ENCODE measurements around the gene SGCD.

The SGCD gene

DNA sequence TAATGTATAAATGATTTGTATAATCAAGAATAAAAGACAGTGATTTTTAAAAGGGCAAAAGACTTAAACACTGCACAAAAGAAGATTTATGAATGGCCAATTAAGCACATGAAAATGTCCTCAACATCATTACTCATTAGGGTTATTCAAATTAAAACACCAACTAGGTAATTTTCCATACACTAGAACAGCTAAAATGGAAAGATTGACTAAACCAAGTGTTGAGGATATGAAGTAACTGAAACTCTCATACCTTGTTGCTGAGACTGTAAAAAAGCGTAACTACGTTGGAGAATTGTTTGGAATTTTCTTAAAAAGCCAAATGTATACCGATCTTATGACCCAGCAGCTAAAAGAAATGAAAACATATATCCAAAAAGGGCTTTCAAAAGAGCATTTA, 144.9 kb downstream of the SGCD start:
- DNase-seq = no peak

DNA sequence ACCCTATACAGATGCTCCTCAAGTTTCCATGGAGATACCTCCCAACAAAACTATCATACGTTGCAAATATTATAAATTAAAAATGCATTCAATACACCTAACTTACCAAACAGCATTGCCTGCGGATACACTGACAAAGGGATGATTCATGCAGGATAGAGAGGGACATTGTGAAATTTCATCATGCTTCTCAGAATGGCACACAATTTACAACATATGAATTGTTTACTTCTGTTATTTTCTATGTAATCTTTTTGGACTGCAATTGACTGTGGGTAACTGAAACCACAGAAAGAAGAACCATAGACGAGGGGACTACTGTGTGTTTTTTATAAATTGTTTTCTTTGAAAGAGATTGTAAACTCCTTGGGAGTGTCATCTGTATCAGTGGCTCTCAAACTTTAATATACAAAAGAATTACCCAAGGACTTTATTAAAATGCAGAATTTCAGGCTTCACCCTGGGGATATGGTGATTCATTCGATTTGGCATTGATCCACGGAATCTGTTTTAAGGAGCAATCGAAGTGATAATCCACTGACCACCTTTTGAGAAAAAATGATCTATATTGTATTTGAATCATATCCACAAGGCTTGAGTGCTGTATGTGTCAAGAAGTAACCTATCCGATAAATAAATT, 146.4 kb downstream of the SGCD start:
- DNase-seq = peak; percentile 4

DNA sequence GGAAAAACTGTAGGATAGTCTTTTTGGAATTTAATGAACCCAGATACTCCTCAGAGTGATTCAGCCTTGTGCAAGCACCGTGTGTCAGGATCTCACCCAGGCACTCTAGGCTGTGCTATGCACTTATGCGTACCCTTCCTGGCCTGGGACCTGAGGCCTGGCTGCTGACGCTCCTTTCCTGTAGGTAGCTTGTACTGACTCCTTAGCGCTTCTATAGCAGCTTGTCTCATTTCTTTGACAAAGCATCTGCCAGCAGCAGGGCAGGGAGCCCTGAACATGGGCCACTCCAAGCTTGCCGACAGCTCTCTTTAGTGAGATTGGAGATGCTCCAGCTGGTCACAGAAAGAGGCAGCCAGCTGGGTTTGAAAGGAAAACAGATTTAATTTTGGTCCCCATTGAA, 147.3 kb downstream of the SGCD start:
- peak; percentile 89 for DNase-seq

DNA sequence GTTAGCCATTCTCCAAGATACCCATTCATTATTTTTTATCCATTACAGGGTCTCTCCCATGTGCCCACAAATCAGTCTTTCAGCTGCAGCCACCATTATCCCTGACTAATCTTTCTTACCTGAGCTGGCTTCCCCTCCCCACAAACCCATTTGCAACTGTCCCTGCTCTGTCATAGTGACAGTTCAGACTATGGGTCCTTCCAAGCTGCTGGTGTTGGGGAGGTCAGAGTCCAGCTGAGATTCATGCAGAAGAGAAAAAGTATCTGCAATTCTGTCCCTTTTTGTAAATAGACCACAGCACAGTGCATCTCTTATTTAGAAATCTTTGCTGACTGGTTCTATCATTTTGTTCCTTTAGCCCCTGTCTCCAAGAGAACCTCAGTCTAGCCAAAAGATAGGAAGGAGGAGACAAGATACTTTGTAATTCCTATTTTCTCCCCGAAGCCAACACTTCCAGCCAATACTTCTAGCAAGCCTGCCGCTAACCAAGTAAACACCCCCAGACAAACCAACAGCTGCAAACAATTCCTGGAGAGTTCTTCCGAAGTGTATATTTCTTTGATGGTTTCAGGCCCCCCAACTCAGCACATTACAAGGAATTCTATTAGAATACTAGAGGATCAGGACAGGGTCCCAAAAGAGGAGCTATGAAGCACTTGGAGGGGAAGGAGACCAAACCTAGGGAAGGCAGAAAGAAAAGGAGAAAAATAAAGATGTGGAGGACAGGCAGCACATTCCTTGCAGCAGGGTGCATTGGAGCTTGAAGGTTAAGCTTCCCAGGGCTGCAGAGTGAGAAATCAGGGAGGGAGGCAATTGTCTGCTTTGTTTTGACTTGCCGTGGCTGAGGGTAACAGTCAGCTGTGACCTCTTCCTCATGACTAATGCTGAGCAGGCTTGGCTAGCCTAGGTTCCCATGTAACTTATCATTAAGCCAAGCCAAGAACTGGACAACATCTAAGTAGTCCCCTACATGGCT, 148.5 kb downstream of the SGCD start:
- DNase-seq = peak; percentile 4

DNA sequence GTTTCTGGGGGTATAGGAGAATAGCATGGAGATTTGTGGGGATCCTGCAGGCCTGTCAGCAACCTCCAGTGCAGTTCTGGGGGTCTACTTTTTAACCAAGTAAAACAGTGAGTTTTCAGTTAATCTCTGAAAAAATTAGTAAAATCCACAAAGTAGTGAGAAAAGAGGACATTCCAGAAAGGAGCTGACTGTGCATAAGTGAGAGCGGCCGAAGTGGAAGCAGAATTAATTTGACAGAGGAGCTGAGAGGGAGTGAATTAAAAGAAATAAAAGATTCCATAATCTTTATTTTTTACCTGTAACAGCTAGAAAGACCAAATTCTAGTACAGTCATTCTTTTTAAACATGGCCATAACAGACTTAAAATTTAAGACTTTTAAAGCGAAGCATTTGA, 149.2 kb downstream of the SGCD start:
- DNase-seq = no peak

DNA sequence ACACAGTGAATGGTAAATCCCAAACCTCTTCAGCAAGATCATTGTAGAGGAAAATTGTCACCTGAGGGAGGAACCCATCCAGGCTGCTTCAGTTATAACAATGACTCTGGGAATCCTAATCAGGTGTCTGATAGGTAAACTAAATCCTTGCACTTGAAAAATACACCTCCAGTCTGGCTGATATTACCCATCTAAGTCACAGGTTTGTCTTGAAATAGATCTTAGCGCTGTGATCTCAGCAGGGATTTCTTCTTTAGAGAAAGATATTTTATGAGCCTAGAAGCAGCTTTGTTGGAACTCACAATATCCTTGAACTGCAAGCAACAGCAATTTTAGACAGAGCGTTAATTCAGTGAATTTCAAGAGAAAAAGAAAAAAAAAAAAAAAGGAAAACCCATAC, 149.7 kb downstream of the SGCD start:
- no peak for DNase-seq

DNA sequence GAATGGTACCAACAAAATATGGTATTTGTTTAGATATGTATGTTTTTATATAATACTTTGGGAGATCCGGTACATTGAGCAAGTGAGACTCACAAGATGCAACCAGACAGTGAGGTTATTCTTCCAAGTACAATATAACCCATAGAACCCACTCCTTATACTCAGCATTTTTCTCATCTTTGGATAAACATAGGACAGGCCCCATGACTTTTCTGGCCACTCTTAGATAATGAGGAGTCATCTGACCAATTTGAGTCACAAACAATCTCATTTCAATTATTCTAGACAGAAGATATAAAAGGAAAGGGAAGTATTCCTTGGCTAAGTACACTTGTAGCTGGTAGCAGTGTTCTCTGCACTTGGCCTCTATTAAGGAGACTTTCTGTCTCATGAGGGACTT, 150.2 kb downstream of the SGCD start:
- no peak for DNase-seq

DNA sequence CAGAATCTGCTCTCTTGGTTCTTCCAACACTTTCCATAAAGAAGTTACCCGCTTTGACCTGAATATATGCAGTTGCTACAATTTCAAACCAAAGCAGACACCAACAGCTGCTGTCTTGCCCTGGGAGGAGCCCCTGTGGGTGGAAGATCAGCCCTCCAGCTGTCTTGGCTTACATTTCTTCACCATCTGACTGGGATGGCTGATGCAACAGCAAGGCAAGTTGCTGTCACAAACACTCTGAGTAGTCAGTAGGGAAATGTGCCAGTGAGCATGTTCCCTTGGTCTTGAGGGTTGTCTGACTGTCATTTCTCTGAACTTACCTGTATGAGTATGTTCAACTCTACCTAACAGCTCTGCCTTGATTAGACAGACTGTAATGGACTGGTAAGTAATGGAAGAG, 152.9 kb downstream of the SGCD start:
- DNase-seq = peak; percentile 38

DNA sequence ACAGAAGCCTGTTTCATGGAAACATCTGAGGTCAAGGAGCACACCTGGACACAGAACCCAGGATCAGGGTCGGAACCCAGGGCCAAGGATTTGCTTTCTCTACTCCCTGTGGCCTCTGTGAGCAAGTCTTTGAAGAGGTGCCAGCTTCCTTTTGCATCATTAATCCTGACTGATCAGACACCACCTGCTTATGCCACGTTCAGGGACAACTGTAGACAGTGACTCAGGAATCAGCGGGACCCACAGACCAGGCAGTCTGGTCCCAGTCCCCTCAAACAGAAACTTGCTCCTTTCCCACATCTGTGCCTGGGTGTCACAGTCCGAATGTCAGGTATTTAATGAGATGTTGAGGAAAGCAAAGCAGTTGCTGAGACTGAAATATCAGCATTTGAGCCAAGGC, 154.8 kb downstream of the SGCD start:
- peak; percentile 46 for DNase-seq

DNA sequence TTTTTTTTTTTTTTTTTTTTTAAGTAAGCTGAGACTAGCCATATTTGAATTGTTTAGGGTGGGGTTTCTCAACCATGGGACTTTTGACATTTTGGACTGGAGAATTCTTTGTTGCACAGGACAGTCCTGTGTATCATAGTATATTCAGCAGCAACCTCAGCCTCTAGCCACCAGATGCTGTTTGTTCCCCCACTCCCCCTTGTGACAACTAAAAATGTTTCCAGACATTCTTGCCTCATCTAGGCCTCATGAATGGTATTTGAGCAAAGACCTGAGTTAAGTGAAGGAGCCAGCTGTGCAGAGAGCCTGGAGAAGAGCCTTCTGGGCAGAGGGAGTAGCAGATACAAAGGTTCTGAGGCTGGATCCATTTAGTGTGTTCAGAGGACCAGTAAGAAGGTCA, 155.9 kb downstream of the SGCD start:
- no peak for DNase-seq

DNA sequence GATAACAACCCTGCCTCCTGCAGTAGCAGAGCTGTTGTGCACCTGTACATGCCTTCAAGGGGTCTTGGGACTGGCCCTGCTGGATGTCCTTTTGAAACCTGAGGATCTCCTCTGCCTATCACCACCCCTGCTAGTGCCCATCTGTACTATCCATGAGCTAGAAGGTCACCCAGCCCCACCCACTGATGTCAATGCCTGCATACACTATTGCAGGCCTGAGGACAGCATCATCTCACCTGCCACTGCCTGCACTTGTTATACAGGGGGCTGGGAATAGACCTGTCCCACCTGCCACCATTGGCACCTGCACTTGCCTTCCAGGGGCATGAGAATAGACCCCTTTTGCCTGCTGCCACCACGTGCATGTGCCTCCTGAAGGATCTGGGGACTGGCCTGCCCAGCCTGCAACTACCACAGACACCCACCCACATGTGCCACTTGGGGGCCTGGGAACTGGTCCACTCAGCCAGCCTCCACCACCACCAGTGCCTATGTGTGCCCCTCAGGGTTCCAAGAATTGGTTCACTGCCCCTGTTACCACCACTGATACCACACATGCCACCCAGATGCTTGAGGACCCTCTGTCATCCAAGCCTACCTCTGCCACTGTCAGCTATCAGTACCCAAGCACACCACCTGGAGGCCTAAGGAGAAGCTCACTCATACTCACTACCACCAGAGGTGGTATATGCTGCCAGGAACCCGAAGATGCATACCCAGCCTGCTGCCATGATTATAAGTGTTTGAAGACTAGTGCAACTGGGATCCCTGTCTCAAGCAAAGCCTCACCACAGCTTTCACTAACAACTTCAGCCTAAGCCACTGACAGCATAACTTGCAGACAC, 159.7 kb downstream of the SGCD start:
- DNase-seq = no peak

DNA sequence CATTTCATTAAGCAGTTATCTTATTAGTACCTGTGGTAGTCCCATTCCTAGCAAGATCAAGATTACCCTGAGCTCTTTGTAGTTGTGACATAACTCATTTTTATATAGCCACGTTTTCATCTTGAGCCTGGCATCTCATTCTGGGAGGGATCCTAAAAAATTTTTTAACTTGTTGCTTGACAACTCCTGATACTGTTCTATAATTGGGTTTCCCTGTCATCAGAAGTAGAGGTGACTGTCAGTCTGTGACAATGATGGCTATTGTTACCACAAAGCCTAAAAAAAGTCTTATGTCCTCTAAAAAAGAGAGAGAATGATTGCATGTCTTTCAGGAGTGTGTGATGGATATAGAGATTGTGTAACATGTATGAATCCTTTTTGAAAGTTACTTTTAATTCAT, 164.8 kb downstream of the SGCD start:
- no peak for DNase-seq

DNA sequence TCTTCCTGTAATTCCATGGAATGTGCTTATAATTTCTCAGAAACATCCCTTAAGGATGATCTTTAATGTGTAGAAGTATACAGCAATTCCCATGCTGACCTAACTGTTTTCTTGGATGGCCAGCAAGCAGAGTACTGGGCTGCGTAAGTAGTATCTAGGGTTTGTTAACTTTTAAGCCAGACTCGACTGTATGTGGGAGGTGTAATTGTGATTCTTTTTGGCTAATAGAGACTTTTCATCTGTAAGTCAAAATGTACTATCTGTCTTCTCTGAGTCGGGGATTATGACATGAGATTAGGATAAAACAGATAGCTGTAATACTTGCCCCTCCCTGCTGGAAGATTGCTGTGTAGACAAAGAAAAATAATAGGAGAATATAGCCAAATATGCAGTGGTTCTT, 169.3 kb downstream of the SGCD start:
- no peak for DNase-seq

DNA sequence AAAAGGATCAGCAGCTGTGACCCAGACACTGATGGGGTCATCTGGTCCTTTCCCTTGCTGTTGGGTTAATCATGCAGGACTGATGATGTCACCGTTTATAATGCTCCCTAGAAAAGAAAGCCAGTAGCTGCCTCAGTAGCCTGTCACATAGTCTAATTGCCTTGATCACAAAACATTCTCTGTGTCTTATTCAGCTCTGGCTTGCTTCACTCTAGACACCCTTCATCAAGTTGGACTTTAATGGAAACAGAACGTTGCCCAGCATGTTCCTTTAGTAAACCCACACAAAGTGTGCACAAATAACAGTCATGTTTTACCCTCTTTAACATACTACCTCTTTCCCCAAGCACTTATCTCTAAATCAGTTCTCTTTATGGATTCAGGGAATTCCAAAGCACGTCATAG, 170.8 kb downstream of the SGCD start:
- no peak for DNase-seq

DNA sequence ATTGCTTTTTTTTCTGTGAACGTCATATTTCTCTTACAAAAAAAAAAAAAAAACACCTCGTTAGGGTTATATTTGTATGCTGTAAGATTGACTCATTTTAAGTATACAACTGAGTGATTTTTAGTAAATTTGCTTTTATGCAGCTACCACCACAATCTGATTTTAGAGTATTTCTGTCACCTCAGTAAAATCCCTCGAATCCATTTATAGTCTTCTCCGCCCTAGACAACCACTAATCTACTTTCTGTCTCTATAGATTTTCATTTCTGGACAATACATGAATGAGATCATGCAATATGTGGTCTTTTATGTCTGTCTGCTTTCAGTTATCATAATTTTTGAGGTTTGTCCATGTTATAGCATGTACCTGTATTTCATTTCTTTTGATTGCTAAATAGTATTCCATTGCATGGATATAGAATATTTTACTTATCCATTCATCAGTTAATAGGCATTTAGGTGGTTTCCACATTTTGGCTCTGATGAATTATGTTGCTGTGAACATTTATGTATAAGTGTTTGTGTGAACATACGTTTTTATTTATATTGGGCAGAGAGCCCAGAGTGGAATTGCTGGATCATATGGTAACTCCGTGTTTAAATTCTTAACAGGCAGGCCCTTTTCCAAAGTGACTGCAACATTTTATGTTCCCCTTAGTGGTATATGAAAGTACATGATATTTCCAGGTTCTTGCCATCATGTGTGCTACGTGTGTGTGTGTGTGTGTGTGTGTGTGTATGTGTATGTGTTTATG, 171.4 kb downstream of the SGCD start:
- DNase-seq = no peak

DNA sequence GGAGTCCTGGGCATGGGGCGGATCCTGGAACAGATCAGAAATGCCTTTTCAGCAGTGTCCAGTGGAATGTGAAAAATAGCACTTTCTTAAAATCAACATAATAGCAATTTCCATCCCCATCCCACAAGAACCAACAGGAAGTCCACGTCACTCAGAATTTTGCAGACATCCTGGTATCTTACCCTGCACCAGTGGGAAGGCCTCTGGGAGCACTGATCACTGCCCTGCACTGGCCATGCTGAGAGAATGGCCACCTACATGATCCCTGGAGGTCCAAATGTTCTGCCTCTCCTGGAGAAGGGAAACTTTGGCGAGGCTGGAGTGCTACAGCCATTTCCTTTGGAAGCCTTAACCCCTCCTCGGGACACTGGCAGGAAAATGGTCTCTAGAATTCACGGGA, 173.8 kb downstream of the SGCD start:
- DNase-seq = no peak

DNA sequence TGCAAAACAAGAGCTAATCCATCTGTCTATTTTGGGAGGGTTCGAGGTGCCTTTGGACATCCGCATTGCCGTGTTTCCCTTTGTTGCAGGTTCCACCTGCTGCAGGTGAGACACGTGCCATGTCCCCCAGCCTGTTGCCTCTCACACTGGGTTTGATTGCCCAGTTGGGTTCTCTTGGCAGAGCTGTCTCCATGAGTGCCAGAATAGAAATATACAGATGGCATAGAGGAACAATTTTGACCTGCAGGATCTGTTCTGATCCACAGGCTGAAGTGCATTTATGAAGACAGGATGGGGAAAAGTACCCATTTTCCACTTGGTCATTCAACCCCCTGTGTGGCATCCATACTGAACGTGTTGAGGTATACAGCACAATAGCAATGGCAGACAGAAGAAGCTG, 178.1 kb downstream of the SGCD start:
- DNase-seq = no peak

DNA sequence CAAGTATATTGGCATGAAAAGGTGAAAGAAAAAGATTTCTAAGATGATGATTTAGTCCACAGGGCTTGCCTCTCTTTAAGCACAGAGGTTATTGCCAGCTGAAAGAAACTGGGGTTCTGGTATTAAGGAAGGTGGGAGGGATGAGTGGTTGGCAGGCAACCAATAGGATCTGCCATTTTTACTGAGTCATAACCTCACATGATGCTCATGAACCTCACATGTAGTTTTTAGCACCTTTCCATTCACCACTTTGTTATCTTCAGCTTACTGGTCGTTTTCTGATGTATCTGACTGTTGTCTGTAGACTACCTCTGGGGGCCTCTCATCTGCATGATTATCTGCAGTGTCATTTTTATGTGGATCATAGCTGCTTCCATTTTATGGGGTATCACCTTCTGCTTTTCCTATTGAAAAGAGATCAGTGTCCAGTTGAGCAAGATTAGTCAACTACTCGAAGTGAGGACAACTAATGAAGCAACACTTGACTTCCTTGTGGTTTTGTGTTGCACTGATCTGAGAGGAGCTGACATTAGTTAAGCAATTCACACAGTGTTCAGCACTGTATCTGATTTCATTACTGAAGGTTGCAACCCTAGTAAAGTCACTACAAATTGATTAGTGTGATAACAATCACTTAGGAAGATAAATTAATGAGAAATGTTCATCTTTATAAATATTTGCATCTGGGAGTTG, 186.3 kb downstream of the SGCD start:
- no peak for DNase-seq

DNA sequence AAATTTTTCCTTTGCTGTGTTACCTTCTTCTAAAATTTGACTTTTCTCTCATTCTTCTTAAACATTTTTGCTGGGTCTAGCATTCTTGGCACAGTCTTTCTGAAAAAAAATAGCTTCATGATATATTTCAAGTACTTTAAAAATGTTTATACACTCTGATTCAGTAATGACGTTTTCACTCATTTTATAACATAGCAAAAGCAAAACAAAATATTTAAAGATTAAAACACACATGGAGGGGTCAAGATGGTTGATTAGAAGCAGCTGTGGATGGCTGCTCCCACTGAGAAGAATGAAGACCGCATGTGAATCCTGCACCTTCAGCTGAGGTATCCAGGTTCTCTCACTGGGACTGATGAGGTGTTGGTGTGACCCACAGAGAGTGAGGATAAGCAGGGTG, 188.2 kb downstream of the SGCD start:
- no peak for DNase-seq

DNA sequence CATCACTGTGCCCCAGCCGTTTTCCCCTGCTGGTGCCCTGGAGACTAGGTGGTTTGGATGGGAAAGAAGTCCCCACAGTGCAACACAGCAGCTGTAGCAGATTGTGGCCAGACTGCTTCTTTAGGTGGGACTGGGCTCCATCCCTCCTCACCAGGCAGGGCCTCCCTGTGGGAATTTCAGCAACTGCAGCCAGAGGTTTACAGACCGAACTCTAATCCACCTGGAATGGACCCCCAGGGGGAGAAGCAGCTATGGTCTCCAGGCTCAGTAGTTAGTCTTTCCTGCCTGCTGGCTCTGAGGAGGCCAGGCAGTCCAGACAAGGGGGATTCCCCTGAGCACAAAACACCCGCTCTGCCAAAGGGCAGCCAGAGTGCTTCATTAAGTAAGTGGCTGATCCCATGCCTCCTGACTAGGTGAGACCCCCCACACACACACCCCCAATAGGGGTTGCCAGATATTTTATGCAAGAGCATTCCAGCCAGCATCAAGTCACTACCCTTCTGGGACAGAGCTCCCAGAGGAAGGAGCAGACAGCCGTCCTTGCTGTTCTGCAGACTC, 188.9 kb downstream of the SGCD start:
- DNase-seq = no peak

DNA sequence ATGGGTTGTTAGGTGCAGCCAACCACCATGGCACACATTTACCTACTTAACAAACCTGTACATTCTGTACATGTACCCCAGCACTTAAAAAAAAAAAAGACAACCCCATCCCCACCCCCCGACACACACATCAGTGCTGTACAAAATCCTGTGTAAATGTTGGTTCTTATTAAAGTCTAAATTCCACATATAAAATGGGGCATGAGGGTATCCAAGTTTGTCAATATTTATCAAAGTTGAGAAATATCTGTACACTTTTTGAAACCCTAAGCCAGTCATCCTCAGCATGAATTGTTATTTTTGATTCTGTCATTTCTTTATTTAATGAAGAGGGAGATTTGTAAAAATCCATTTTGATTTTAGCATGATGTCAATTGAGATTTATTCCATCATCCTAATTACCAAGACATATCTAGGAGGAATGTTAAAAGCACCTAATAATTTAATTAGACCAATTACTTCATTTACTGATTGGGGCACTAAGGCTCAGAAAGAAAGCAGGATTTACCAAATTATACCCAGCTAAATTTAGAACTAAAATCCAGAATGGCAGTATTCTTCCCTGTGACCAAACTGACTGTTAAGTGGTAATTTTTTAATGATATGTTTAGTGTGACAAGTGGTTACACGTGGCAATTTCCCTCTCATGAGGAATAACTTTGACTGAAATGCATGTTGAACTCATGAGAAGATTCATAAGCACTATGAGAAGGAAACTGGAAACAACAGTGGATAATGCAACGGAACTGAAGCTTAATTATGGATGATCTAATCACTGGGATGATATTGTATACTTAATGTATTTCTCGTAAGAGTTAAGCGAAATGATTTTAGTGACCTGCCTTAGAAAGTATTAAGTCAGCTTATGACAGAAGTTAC, 195.9 kb downstream of the SGCD start:
- DNase-seq = no peak
